DMS153 (cell line): ENCODE measurements around the gene PAQR9.
"Not testable (repeated sequence)": the region's sequence is repeated elsewhere in the genome, so short reads cannot be mapped to it uniquely, and the experiment has no call there.

Experiments used
- DNase-seq: peaks from one replicate; lab custom pipeline; 2025; lab: John Stamatoyannopoulos, UW

PAQR9 gene

GRCh38 chr3:142963516-142964448 is at the start of gene PAQR9:
PAQR9 (minus strand) TSS chr3:142963674; CDS start chr3:142963336, 338 bp downstream.
- no peak for DNase-seq

- no peak for DNase-seq
Observed at GRCh38 chr3:143011705-143012104, 48.2 kb upstream of the PAQR9 start.

GRCh38 chr3:143010024-143010423 is 46.5 kb upstream of the PAQR9 start:
- no peak for DNase-seq

GRCh38 chr3:143004823-143005222 is 41.3 kb upstream of the PAQR9 start:
- no peak for DNase-seq

GRCh38 chr3:143002727-143003126 is 39.3 kb upstream of the PAQR9 start:
- DNase-seq = no peak

GRCh38 chr3:143002083-143002712 is 38.7 kb upstream of the PAQR9 start:
- no peak for DNase-seq

- DNase-seq = peak; percentile 96
Observed at GRCh38 chr3:143001369-143002082, 38.1 kb upstream of the PAQR9 start, which contains the start of gene U2SURP. U2SURP (plus strand) TSS chr3:143001570; CDS start chr3:143001629, 59 bp downstream.

GRCh38 chr3:143001034-143001368 is 37.5 kb upstream of the PAQR9 start:
- no peak for DNase-seq

- DNase-seq = no peak
Observed at GRCh38 chr3:143000528-143000927, 37.1 kb upstream of the PAQR9 start.

- no peak for DNase-seq
Observed at GRCh38 chr3:142999881-143000280, 36.4 kb upstream of the PAQR9 start.

- DNase-seq = no peak
Observed at GRCh38 chr3:142998439-142998838, 35.0 kb upstream of the PAQR9 start.

GRCh38 chr3:142997330-142997729 is 33.9 kb upstream of the PAQR9 start:
- no peak for DNase-seq

GRCh38 chr3:142993958-142994442 is 30.5 kb upstream of the PAQR9 start:
- DNase-seq = peak; percentile 39

- DNase-seq = no peak
Observed at GRCh38 chr3:142992323-142992722, 28.8 kb upstream of the PAQR9 start.

- no peak for DNase-seq
Observed at GRCh38 chr3:142990721-142991120, 27.2 kb upstream of the PAQR9 start.

GRCh38 chr3:142988826-142989225 is 25.4 kb upstream of the PAQR9 start:
- not testable (repeated sequence) for DNase-seq

- not testable (repeated sequence) for DNase-seq
Observed at GRCh38 chr3:142988221-142988620, 24.7 kb upstream of the PAQR9 start.

GRCh38 chr3:142987707-142988106 is 24.2 kb upstream of the PAQR9 start:
- DNase-seq = no peak

GRCh38 chr3:142987080-142987700 is 23.7 kb upstream of the PAQR9 start:
- no peak for DNase-seq

- DNase-seq = no peak
Observed at GRCh38 chr3:142984255-142984654, 20.8 kb upstream of the PAQR9 start.

GRCh38 chr3:142983318-142983717 is 19.8 kb upstream of the PAQR9 start:
- no peak for DNase-seq
